Breast epithelium (tissue), 4 donors: ENCODE measurements around the gene SREK1. TPM values are rescaled to one million over a fixed set of nuclear protein-coding genes. Genes with fewer than 3 reads are reported as not detected.

Source experiments
- DNase-seq, 2 donors: peaks; one replicate each; pipeline ENCODE4 v3.0.0-alpha.2; 2019; ENCODE audit warnings: low spot score in 2 of 2
- H3K27ac ChIP-seq, 2 donors: fragments of 200-600 bp; sonication (generic) in 1 of 2; one replicate each; pipeline ENCODE4 v1.5.1; 2016 to 2019; ENCODE audit warnings: mild to moderate bottlenecking in 1 of 2
- H3K27me3 ChIP-seq, 2 donors: fragments of 200-600 bp; sonication (generic) in 1 of 2; one replicate each; pipeline versions ENCODE4 v1.5.1 to v1.6.0; 2017 to 2019; ENCODE audit warnings: control low read depth in 1 of 2, mild to moderate bottlenecking in 1 of 2
- H3K36me3 ChIP-seq: fragments of 200-600 bp; one replicate; pipeline ENCODE4 v1.5.1; 2019
- H3K4me1 ChIP-seq, 2 donors: fragments of 200-600 bp; sonication (generic); one replicate each; pipeline ENCODE4 v1.5.1; 2016 to 2019; ENCODE audit warnings: control low read depth in 1 of 2
- H3K4me3 ChIP-seq, 3 donors: fragments of 200-600 bp; sonication (generic); 1 replicate in 2 of 3; 2 replicates in 1 of 3; pipeline ENCODE4 v1.5.1; 2016 to 2019; ENCODE audit warnings: mild to moderate bottlenecking in 3 of 3, moderate library complexity in 2 of 3
- H3K9me3 ChIP-seq, 2 donors: fragments of 200-600 bp; sonication (generic) in 1 of 2; one replicate each; pipeline ENCODE4 v1.5.1; 2016 to 2019; ENCODE audit warnings: control low read depth in 1 of 2
- CTCF ChIP-seq, 3 donors: fragments of 450-650 bp; IDR thresholded peaks; one replicate each; pipeline ENCODE4 v1.5.1; 2016 to 2017; ENCODE audit warnings: antibody characterized with exemption in 3 of 3, mild to moderate bottlenecking in 3 of 3, moderate library complexity in 3 of 3
- POLR2A ChIP-seq: fragments of 450-650 bp; IDR thresholded peaks from one replicate; pipeline ENCODE4 v1.6.1; 2016; ENCODE audit warnings: antibody characterized with exemption, mild to moderate bottlenecking, moderate library complexity
- POLR2AphosphoS5 ChIP-seq, 3 donors: sonication (generic); formaldehyde crosslinking; IDR thresholded peaks; one replicate each; pipeline ENCODE4 v1.6.1; 2017; ENCODE audit warnings: antibody characterized with exemption in 3 of 3
- intact Hi-C: fragments of 100-400 bp; cut with DNase I; formaldehyde crosslinking; loops from one replicate; pipeline ENCODE4 v1.15.1; 2023; ENCODE audit warnings: low total_unique reads
- total RNA-seq, 3 donors: library from RNA; depleted of rRNA; stranded (reverse); fragments of >200 nt; gene quantifications; one replicate each; pipeline ENCODE4 v1.1.0, GENCODE V29; 2016

The SREK1 gene
- total RNA-seq, 3 donors from 2014 or later, result 91.2 to 170 (median 123) TPM

GRCh38 chr5:66232275-66232674 is 88.2 kb downstream of the SREK1 start:
- Histone ChIP-seq H3K36me3 (no peaks in the 10 kb centered on the region), H3K4me1 (no peaks in the 10 kb centered on the region), H3K9me3 (no peaks in the 10 kb centered on the region), H3K27ac (no peak overlapping the region), H3K27me3 (no peaks in the 10 kb centered on the region), H3K4me3 (no peak overlapping the region)
- no peak for DNase-seq
- intact Hi-C loops, result no loop called here
- TF ChIP-seq POLR2A (no peak), CTCF (IDR thresholded peaks at IDR 0.05) (no peak), POLR2AphosphoS5 (IDR thresholded peaks at IDR 0.05) (no peak)

GRCh38 chr5:66232706-66233445 is 88.8 kb downstream of the SREK1 start:
- Histone ChIP-seq H3K4me3 (no peak overlapping the region), H3K4me1 (no peaks in the 10 kb centered on the region), H3K9me3 (no peaks in the 10 kb centered on the region), H3K27ac (no peak overlapping the region), H3K36me3 (no peaks in the 10 kb centered on the region), H3K27me3 (no peaks in the 10 kb centered on the region)
- intact Hi-C loops, result no loop called here
- DNase-seq, result no peak
- TF ChIP-seq CTCF (IDR thresholded peaks at IDR 0.05) (no peak), POLR2AphosphoS5 (IDR thresholded peaks at IDR 0.05) (no peak), POLR2A (no peak)

Other genes starting within 250 kb of the SREK1 start
- 100 to 1,000 TPM in 1 of 3 donors, 10 to 100 TPM in 2; 63.5 to 131 (median 97.7) TPM for gene ERBIN, start 217.7 kb upstream of the SREK1 start, total RNA-seq